Jurkat, Clone E6-1 (cell line): ENCODE measurements around the gene GTPBP2.
"Not testable (repeated sequence)": the region's sequence is repeated elsewhere in the genome, so short reads cannot be mapped to it uniquely, and the experiment has no call there.

Source experiments
- DNase-seq: peaks from one replicate; pipeline ENCODE4 v3.0.0-alpha.2; 2011; ENCODE audit warnings: low read depth, low spot score
- H3K4me3 ChIP-seq: 2 replicates; pipeline ENCODE4 v1.5.1; 2011; ENCODE audit warnings: mild to moderate bottlenecking, low read length, control low read depth, moderate library complexity

Gene GTPBP2

GRCh38 chr6:43589564-43589963, 39.5 kb downstream of the GTPBP2 start:
- not testable (repeated sequence) for DNase-seq, H3K4me3 ChIP-seq

DNA sequence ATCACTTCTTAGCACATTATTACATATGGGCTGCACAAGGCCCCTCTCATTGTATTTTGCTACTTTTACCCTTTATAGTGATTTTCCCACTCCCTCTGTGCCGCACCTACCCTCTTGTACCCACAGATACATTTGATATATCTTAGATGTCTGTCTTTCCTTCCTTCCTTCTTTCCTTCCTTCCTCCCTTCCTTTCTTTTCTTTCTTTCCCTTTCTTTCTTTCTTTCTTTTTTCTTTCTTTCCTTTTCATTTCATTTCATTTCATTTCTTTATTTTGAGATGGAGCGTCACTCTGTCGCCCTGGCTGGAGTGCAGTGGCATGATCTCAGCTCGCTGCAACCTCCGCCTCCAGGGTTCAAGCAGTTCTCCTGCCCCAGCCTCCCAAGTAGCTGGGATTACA, 40.9 kb downstream of the GTPBP2 start:
- DNase-seq = no peak
- no peak overlapping the region for H3K4me3 ChIP-seq

- no peak for DNase-seq
- H3K4me3 ChIP-seq = no peak overlapping the region
Measured at GRCh38 chr6:43584892-43585570, 44.0 kb downstream of the GTPBP2 start.

- no peak for DNase-seq
- H3K4me3 ChIP-seq = no peak overlapping the region
Measured at GRCh38 chr6:43582911-43583310, 46.2 kb downstream of the GTPBP2 start.

DNA sequence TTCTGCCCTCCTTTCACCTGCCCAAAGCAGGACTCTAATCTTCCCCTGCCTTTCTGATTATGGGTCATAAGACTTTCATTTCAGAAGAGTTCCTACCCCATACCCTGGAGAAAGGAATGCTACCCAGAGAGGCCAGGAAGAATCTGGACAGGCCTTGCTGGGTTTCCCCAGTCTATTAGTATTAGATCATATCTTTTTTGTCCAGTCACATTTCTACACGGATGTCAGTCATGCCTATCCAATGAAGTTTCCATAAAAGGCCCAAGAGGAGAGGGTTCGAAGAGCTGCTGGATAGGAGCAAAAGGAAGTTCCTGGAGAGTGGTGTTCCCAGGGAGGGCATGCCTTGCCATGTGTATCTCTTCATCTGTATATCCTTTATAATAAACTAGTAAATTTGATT, 49.9 kb downstream of the GTPBP2 start:
- H3K4me3 ChIP-seq = no peak overlapping the region

DNA sequence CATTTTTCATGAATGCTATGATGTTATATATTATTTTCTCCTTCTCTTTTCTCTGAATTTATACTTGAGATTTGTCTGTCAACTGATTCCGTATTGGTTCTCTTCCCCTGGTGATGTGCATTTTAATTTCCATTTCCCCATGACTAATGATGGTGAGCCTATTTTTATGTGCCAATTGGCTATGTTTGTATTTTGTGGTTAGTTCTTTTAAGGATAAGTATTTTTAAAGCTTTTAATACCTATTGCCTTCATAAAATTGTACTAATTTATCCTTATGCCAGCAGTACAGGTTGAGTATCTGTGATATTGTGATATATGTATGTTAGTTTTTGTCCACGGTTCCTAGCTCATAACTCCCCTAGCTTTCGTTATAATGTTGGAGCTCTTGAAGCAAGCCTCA, 50.3 kb downstream of the GTPBP2 start:
- DNase-seq = no peak
- no peak overlapping the region for H3K4me3 ChIP-seq

More for the DNA sequence above, 49.9 kb downstream of the GTPBP2 start:
- DNase-seq = no peak

GRCh38 chr6:43575772-43576551, 53.1 kb downstream of the GTPBP2 start, which contains the start of the genes POLH and XPO5:
Gene POLH (plus strand): TSS chr6:43576185. CDS start chr6:43582320, 6,135 bp downstream.
Gene XPO5 (minus strand): TSS chr6:43576038. CDS start chr6:43575864, 174 bp downstream.
- peak; percentile 83 for DNase-seq
- H3K4me3 ChIP-seq = peak within 1 kb of the TSS; percentile 96

DNA sequence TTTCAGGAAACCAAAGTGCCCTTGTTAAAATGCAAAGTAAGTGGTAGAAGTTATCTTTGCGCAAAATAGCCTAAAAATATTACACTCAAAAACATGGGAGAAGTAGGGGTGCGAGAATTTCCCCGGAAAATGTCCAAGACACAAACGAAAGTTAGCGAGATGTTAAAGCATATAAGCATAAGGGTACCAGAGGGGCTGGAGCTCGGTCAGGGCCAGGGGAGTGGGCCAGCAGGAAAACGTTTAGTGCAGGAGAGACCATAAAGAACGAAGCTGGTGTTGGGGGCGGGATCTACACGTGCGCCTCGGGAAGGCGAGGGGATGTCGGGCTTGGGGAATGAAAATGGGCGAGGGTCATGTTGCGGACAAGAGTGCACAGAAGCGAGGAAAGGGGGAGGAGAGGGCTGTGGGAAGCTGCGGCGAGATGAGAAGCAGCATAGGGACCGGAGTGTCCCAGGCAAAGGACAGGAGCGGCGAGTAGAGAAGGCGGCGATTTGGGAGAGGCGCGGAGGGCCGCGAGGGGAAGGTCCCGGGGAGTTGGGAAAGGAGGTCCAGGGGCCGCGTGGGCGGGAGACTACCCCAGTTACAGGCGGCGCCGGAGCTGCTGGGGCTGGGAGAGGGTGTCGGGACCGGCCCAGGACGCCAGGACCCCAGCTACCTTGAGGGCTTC, 53.8 kb downstream of the GTPBP2 start:
- peak overlapping the region; percentile 96 for H3K4me3 ChIP-seq
- no peak for DNase-seq

GRCh38 chr6:43572015-43572414, 57.0 kb downstream of the GTPBP2 start:
- no peak overlapping the region for H3K4me3 ChIP-seq
- no peak for DNase-seq

- no peak for DNase-seq
- no peak overlapping the region for H3K4me3 ChIP-seq
Measured at GRCh38 chr6:43570876-43571441, 58.1 kb downstream of the GTPBP2 start.
